22Rv1 (cell line): Measurements from ENCODE around the gene SLC35E3.

Experiments
- H3K27ac ChIP-seq: fragments of 450-650 bp; 2 replicates; pipeline ENCODE4 v1.5.1; 2017
- ZFX ChIP-seq: fragments of 450-650 bp; IDR thresholded peaks from 2 replicates; pipeline ENCODE4 v1.6.1; 2017; ENCODE audit warnings: antibody characterized with exemption, borderline replicate concordance
- TF ChIP-seq, protein P1 (sequence below): fragments of 450-650 bp; IDR thresholded peaks from 2 replicates; pipeline ENCODE4 v1.5.1; 2017; ENCODE audit warnings: mild to moderate bottlenecking

SLC35E3 gene

DNA sequence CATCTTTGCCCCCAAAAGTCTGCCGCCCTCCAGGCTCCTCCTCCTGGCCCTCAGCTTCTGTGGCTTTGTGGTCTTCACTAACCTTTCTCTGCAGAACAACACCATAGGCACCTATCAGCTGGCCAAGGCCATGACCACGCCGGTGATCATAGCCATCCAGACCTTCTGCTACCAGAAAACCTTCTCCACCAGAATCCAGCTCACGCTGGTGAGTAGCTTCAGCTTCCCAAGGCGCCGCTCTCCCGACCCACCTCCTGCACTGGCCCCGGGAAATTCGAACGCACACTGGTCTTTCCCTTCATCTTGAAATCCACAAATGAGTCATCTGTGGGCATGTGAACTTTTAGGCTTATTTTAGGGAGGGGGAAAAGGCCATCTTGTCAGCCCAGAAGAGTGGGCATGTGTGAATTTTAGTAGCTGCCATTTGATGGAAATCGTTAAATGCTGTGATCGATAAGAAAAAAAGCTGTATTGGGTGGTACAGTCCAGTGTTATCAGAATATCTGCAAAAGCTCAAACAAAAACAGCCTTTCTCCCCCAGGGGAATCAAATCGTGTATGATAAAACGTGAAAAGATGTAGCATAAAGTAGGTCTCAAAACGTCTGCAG is 700 bp downstream of the SLC35E3 start:
- H3K27ac ChIP-seq, result peak overlapping the region; percentile 60
- TF ChIP-seq, protein P1, sequence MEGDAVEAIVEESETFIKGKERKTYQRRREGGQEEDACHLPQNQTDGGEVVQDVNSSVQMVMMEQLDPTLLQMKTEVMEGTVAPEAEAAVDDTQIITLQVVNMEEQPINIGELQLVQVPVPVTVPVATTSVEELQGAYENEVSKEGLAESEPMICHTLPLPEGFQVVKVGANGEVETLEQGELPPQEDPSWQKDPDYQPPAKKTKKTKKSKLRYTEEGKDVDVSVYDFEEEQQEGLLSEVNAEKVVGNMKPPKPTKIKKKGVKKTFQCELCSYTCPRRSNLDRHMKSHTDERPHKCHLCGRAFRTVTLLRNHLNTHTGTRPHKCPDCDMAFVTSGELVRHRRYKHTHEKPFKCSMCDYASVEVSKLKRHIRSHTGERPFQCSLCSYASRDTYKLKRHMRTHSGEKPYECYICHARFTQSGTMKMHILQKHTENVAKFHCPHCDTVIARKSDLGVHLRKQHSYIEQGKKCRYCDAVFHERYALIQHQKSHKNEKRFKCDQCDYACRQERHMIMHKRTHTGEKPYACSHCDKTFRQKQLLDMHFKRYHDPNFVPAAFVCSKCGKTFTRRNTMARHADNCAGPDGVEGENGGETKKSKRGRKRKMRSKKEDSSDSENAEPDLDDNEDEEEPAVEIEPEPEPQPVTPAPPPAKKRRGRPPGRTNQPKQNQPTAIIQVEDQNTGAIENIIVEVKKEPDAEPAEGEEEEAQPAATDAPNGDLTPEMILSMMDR, result no peak

GRCh38 chr12:68749443-68749842 is 3.5 kb downstream of the SLC35E3 start:
- TF ChIP-seq ZFX, result no peak
- TF ChIP-seq, protein P1, result no peak
- no peak overlapping the region for H3K27ac ChIP-seq

DNA sequence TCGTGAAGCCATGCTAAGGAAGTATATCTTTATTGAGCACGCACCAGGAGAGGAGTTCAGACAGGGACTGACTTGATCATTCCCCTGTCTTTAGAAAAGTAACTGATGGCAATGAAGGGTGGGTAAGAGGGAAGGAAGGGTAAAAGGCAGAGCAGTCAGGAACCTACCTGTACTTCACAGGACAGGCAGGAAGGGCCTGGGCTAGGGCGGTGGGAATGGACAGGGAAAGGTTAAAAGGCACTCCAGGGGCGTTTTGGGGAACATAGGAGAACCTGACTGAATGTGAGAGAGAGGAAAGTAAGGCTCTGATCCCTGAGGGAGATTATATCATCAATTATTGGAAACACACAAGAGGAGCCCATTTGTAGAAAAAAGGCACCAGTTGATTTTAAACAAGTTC is 3.9 kb downstream of the SLC35E3 start:
- no peak overlapping the region for H3K27ac ChIP-seq
- TF ChIP-seq ZFX, result no peak
- TF ChIP-seq, protein P1, result no peak

DNA sequence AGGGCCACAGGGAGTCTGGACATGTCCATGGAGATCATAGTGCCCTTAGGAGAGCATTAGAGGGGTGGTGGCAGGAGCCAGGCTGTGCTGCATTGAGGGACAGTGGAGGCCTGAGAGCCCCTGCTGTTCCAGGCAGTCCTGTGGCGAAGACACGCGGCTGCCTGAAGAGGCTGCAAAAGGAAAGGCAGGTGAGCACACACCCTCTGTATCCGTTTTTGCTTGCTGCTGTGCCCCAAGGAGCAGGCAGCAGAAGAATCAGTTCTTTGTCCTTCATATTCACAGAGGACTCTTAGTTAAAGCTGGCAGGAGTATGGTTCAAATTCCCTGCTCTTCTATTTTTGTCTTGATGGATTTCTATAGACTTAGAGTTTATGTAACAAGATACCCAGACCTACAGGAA is 4.5 kb downstream of the SLC35E3 start:
- TF ChIP-seq, protein P1, result no peak
- TF ChIP-seq ZFX, result no peak
- H3K27ac ChIP-seq, result no peak overlapping the region

GRCh38 chr12:68755536-68756243 is 9.7 kb downstream of the SLC35E3 start:
- TF ChIP-seq ZFX, result no peak
- TF ChIP-seq, protein P1, result no peak
- H3K27ac ChIP-seq, result no peak overlapping the region

DNA sequence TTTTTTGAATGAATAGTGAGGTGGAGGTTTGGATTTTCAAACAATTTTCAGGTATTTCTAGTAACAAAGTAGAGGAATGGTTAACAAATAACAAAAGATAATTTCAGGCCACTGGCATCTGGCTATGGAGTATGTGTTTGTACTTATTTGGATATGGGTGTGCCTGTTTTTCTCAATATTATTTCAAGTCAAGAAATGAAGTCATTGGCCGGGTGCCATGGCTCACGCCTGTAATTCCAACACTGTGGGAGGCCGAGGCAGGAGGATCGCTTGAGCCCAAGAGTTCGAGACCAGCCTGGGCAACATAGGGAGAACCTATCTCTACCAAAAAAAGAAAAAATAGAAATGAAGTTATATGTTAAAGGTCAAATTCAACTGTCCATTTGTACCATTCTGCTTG is 13.9 kb downstream of the SLC35E3 start:
- no peak overlapping the region for H3K27ac ChIP-seq
- TF ChIP-seq, protein P1, result no peak
- no peak for TF ChIP-seq ZFX

- H3K27ac ChIP-seq, result no peak overlapping the region
- TF ChIP-seq, protein P1, result no peak
- no peak for TF ChIP-seq ZFX
Observed at GRCh38 chr12:68760806-68761441, 14.9 kb downstream of the SLC35E3 start.
